ENCODE results near the gene GIPC1. TPM values are rescaled to one million over a fixed set of nuclear protein-coding genes. Genes with fewer than 3 reads are reported as not detected.

GIPC1 gene
- total and polyA plus RNA-seq, 9 of the 15 experiments (the other 6 are each of a cell fraction or from before 2014, with no cell fraction given): 0.49 to 54.7 (median 24.8) TPM

- TF ChIP-seq PTTG1 (tag; IDR thresholded peaks at IDR 0.05; ENCODE audit: low read depth) (no peak), ZBTB40 (IDR thresholded peaks at IDR 0.05) (no peak), ZBTB40 (CRISPR knock-in tag; IDR thresholded peaks at IDR 0.05) (no peak), ZNF507 (tag; conservative IDR thresholded peaks at IDR 0.05) (no peak), PTBP1 (IDR thresholded peaks at IDR 0.05; ENCODE audit: low read depth, low read length) (no peak), ARID3B (CRISPR knock-in tag; IDR thresholded peaks at IDR 0.05; ENCODE audit: borderline replicate concordance) (no peak), PHF21A (IDR thresholded peaks at IDR 0.05; ENCODE audit: borderline replicate concordance, low read depth) (no peak), ETS2 (tag; IDR thresholded peaks at IDR 0.05; ENCODE audit: borderline replicate concordance, poor library complexity, severe bottlenecking) (no peak), RERE (CRISPR knock-in tag; IDR thresholded peaks at IDR 0.05; ENCODE audit: borderline replicate concordance) (no peak), ZNF41 (CRISPR knock-in tag; conservative IDR thresholded peaks at IDR 0.05) (no peak)
These were observed 45.6 kb downstream of the GIPC1 start (continued) for GRCh38 chr19:14450168-14450874.

Data from K562 (cell line).